Heart left ventricle (tissue), 16 donors: ENCODE data around the gene FRMD8. TPM values are rescaled to one million over a fixed set of nuclear protein-coding genes. Genes with fewer than 3 reads are reported as not detected.

Source experiments
- ATAC-seq, 4 donors: fragments of 200-7000 bp; cut with Tn5 transposase; one replicate each; pipeline ENCODE4 v1.9.1; 2020 to 2022; ENCODE audit warnings: moderate library complexity in 4 of 4, mild to moderate bottlenecking in 3 of 4, moderate number of reproducible peaks in 1 of 4
- DNase-seq, 5 donors: peaks; one replicate each; pipeline ENCODE4 v3.0.0-alpha.2; 2020
- H3K27ac ChIP-seq, 12 donors: fragments of 200-600 bp; sonication (generic) in 4 of 12; one replicate each; pipeline versions ENCODE4 v1.5.0 to v1.8.0; 2016 to 2022; ENCODE audit warnings: mild to moderate bottlenecking in 2 of 12
- H3K27me3 ChIP-seq, 9 donors: fragments of 200-600 bp; sonication (generic) in 2 of 9; one replicate each; pipeline versions ENCODE4 v1.5.1 to v1.8.0; 2016 to 2022; ENCODE audit warnings: mild to moderate bottlenecking in 3 of 9
- H3K36me3 ChIP-seq, 9 donors: fragments of 200-600 bp; sonication (generic) in 2 of 9; one replicate each; pipeline versions ENCODE4 v1.5.0 to v1.8.0; 2018 to 2022; ENCODE audit warnings: mild to moderate bottlenecking in 2 of 9
- H3K4me1 ChIP-seq, 12 donors: fragments of 200-600 bp; sonication (generic) in 4 of 12; one replicate each; pipeline versions ENCODE4 v1.5.0 to v1.8.0; 2016 to 2022; ENCODE audit warnings: mild to moderate bottlenecking in 3 of 12
- H3K4me3 ChIP-seq, 12 donors: fragments of 200-600 bp; sonication (generic) in 4 of 12; one replicate each; pipeline versions ENCODE4 v1.5.0 to v1.8.0; 2017 to 2022; ENCODE audit warnings: mild to moderate bottlenecking in 9 of 12, moderate library complexity in 4 of 12
- H3K9me3 ChIP-seq, 12 donors: fragments of 200-600 bp; sonication (generic) in 4 of 12; one replicate each; pipeline versions ENCODE4 v1.5.0 to v1.8.0; 2016 to 2022; ENCODE audit warnings: mild to moderate bottlenecking in 1 of 12
- CTCF ChIP-seq, 12 donors: fragments of 200-600 bp; sonication (generic) in 4 of 12; IDR thresholded peaks; one replicate each; pipeline versions ENCODE4 v1.5.0 to v1.8.0; 2018 to 2022; ENCODE audit warnings: antibody characterized with exemption in 12 of 12, mild to moderate bottlenecking in 5 of 12
- POLR2A ChIP-seq, 2 donors: fragments of 450-650 bp; IDR thresholded peaks; one replicate each; pipeline ENCODE4 v1.6.1; 2017; ENCODE audit warnings: antibody characterized with exemption in 2 of 2, mild to moderate bottlenecking in 2 of 2, moderate library complexity in 2 of 2
- WGBS, 4 donors: extraction: QIAGEN DNeasy Blood & Tissue Kit in 2 of 4; methylation state at CpG; one replicate each; pipeline versions ENCODE4 v1.1.5 to v1.1.7; 2013 to 2018; 5-methylcytosine and 5-hydroxymethylcytosine counted together
- intact Hi-C, 10 donors: fragments of 100-400 bp; cut with DNase I; formaldehyde crosslinking; loops; one replicate each; pipeline versions ENCODE4 v1.11.1 to v1.14.2; 2022
- polyA plus RNA-seq, 2 donors: library from polyadenylated mRNA; stranded (reverse); fragments of 200-250 nt; gene quantifications; one replicate each; pipeline ENCODE4 v1.2.3, GENCODE V29; 2013
- total RNA-seq, 9 donors: library from RNA; depleted of rRNA in 2 of 9; stranded (reverse); fragments of >200 nt in 2 of 9; fragmentation: NEBNext Ultra II Directional in 3 of 9; extraction: Animal tissue kit (Norgen Biotek cat#: 25700) in 3 of 9; gene quantifications; one replicate each; pipeline versions ENCODE4 v1.1.0 to v1.2.4, GENCODE V29; 2016 to 2023
- donor health status: ischemic (EF 13 %, LVEDD 7.1; RV severe dilation, severe dysfunction).
- donor health status: healthy with polysubstance abuse.
- donor health status: DM: no; HTN: yes; CAD: no.
- donor health status: DM: no; HTN: no; CAD: no.
- donor health status: ischemic (EF 25% LVEDD 6.9; RV normal size, moderate dysfunction).
- donor health status: ischemic (EF 25% LVEDD 5.7; RV mildly dilated, moderate dysfunction).
- donor health status: healthy.
- donor health status: DM: yes; HTN: yes; CAD: no.
- donor health status: ischemic (EF 35%, LVEDD 5.7; RV mildly dilated, moderate dysfunction).
- donor health status: nonischemic (EF 11% LVEDD 7.7; RV severe dilation, severe dysfunction).
- donor health status: DM: yes; HTN: yes; CAD: no.
- donor health status: PGD.
- donor health status: ischemic (EF 29% LVEDD 5.4; RV normal size, mild dysfunction).
- donor health status: nonischemic (EF 23%, LVEDD 6.1; RV moderate dilation, normal function).

FRMD8 gene
- total and polyA plus RNA-seq, 11 donors: 6.1 to 24.1 (median 11.3) TPM

DNA sequence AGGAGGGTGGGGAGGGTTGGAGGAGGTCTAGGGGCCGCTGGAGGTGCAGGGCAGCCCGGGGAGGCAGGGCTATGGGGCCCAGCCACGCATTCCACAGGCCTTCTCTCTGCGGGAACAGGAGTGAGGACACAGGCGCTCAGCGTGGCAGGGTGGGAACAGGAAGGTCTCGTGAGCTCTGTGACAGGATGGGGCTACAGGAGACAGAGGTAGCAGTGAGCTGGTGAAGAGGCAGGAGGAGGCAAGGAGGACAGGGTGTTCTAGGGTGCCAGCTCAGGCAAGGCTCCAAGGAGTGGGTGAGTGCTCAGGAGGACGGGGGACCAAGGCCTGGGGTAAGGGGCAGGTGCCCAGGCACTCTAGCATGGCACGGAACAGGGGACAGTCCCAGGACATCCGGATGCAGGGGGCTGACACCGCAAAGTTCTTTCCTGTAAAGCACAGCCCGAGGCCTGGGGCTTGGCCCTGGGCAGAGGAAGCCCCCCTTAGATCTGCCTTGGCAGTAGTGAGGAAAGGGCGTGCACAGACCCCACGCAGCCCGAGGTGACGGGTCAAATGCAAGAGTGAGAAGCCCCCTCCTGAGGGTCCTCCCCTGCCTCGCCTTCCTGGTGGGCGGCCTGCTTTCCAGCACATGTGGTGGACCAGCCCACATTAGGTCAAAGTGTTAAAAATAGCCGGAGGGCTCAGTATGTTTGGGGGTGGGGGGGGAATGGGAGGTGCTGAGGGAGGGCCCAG is 31.4 kb downstream of the FRMD8 start:
- ATAC-seq: peak in 3 of 4 donors; percentile 8 to 27 (median 10)
- 4 to 8% (median 4%) methylated on average over 13 to 19 of the region's 19 CpGs for WGBS, 4 donors
- intact Hi-C loops: loop anchor here (2.0 to 10.0 kb wide), 9 partner anchors 35 to 93 kb away; partner anchors contain the start of gene SLC25A45 (in 6 of the 10)
- Histone ChIP-seq H3K27ac (peak overlapping the region; percentile 98 to 100 (median 100)), H3K27me3 (no peaks in the 10 kb centered on the region), H3K9me3 (no peaks in the 10 kb centered on the region), H3K36me3 (peaks cover 0 to 11% (median 0%) of the 10 kb centered on the region in 9 donors), H3K4me3 (peak overlapping the region; percentile 19 to 96 (median 82)), H3K4me1 (peaks cover 11 to 72% (median 57%) of the 10 kb centered on the region in 12 donors)
- peak; percentile 54 to 82 (median 80) for DNase-seq
- TF ChIP-seq CTCF (IDR thresholded peaks at IDR 0.05) (no peak), POLR2A (IDR thresholded peaks at IDR 0.05) (no peak)

- ATAC-seq: peak in 1 of 4 donors; percentile 23
- Histone ChIP-seq H3K36me3 (peaks cover 0 to 13% (median 0%) of the 10 kb centered on the region in 9 donors), H3K27me3 (no peaks in the 10 kb centered on the region), H3K27ac (peak overlapping the region; percentile 98 to 100 (median 100)), H3K4me3 (peak overlapping the region in 11 of 12 donors; percentile 35 to 96 (median 84)), H3K4me1 (peaks cover 11 to 68% (median 55%) of the 10 kb centered on the region in 12 donors), H3K9me3 (no peaks in the 10 kb centered on the region)
- 0 to 7% (median 0%) methylated on average over 3 to 4 of the region's 4 CpGs for WGBS, 4 donors
- TF ChIP-seq CTCF (IDR thresholded peaks at IDR 0.05) (no peak), POLR2A (IDR thresholded peaks at IDR 0.05) (peak in 1 of 2 donors; percentile 61)
- DNase-seq: peak in 1 of 5 donors; percentile 80
- intact Hi-C loops: loop anchor here in 8 of 10 donors (2.0 to 10.0 kb wide), 6 partner anchors 36 to 89 kb away; partner anchors contain the start of gene SLC25A45 (in 4 of the 8)
Measured at GRCh38 chr11:65418431-65418680, 31.9 kb downstream of the FRMD8 start.

GRCh38 chr11:65418681-65419459 is 32.4 kb downstream of the FRMD8 start:
- 0 to 1% (median 0%) methylated on average over 14 to 15 of the region's 15 CpGs for WGBS, 4 donors
- Histone ChIP-seq H3K9me3 (no peaks in the 10 kb centered on the region), H3K27me3 (no peaks in the 10 kb centered on the region), H3K36me3 (peaks cover 0 to 13% (median 2%) of the 10 kb centered on the region in 9 donors), H3K4me1 (peaks cover 11 to 68% (median 55%) of the 10 kb centered on the region in 12 donors), H3K4me3 (peak overlapping the region; percentile 6 to 96 (median 82)), H3K27ac (peak overlapping the region; percentile 98 to 100 (median 100))
- intact Hi-C loops: loop anchor here in 9 of 10 donors (1.0 to 10.0 kb wide), 7 partner anchors 36 to 88 kb away; partner anchors contain the start of gene SLC25A45 (in 4 of the 9)
- ATAC-seq: peak; percentile 41 to 59 (median 58)
- no peak for TF ChIP-seq CTCF (IDR thresholded peaks at IDR 0.05)
- peak in 1 of 2 donors; percentile 54 for TF ChIP-seq POLR2A (IDR thresholded peaks at IDR 0.05)
- DNase-seq: peak; percentile 98 to 99 (median 99)

DNA sequence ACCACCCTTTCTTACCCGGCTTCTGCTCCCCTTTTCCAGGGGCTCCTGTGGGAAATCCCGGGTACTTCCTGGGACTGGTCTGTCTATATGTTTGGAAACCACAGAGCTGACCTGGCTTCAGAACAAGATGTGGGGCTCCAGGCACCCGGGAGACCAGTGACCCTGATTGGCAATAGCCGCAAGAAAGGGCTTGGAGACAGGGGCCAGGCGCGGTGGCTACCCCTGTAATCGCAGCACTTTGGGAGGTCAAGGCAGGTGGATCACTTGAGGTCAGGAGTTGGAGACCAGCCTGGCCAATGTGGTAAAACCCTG is 33.0 kb downstream of the FRMD8 start:
- H3K4me1 ChIP-seq: peaks cover 11 to 68% (median 55%) of the 10 kb centered on the region in 12 donors
- intact Hi-C loops: loop anchor here in 9 of 10 donors (1.0 to 10.0 kb wide), 7 partner anchors 37 to 88 kb away; partner anchors contain the start of gene SLC25A45 (in 4 of the 9)
- peak in 2 of 5 donors; percentile 38 to 61 for DNase-seq

More for the DNA sequence above, 33.0 kb downstream of the FRMD8 start:
- peak overlapping the region; percentile 98 to 100 (median 100) for H3K27ac ChIP-seq
- no peaks in the 10 kb centered on the region for H3K27me3 ChIP-seq
- no peaks in the 10 kb centered on the region for H3K9me3 ChIP-seq
- peaks cover 0 to 16% (median 6%) of the 10 kb centered on the region in 9 donors for H3K36me3 ChIP-seq
- no peak for ATAC-seq
- peak overlapping the region; percentile 6 to 96 (median 82) for H3K4me3 ChIP-seq
- no peak for TF ChIP-seq POLR2A (IDR thresholded peaks at IDR 0.05)
- no peak for TF ChIP-seq CTCF (IDR thresholded peaks at IDR 0.05)
- 16 to 31% (median 21%) methylated on average over 4 to 7 of the region's 7 CpGs for WGBS, 4 donors
